CD14-positive monocyte (primary cell): ENCODE data around the gene TMEM219. TPM values are rescaled to one million over a fixed set of nuclear protein-coding genes. Genes with fewer than 3 reads are reported as not detected.

Experiments used
- DNase-seq, 3 donors: peaks; one replicate each; pipeline ENCODE4 v3.0.0-alpha.2; 2011 to 2022
- H2AFZ ChIP-seq: 2 replicates; pipeline ENCODE4 v1.6.0; 2012; ENCODE audit warnings: mild to moderate bottlenecking, low read depth, low read length, inconsistent platforms; ENCODE audit not compliant: insufficient read depth, poor library complexity, severe bottlenecking
- H3K27ac ChIP-seq, 2 donors: 1 replicate in 1 of 2; 2 replicates in 1 of 2; pipeline ENCODE4 v1.5.1; 2012 to 2013; ENCODE audit warnings: low read length in 2 of 2, control low read depth in 1 of 2, inconsistent platforms in 1 of 2, low read depth in 1 of 2, mild to moderate bottlenecking in 1 of 2
- H3K27me3 ChIP-seq, 2 donors: one replicate each; pipeline versions ENCODE4 v1.6.0 to v1.6.1; 2011 to 2013; ENCODE audit warnings: low read length in 2 of 2; ENCODE audit not compliant: control insufficient read depth in 2 of 2, insufficient read depth in 2 of 2
- H3K36me3 ChIP-seq, 2 donors: replicated peaks in 1 of 2; 1 replicate in 1 of 2; 2 replicates in 1 of 2; pipeline versions ENCODE4 v1.5.1 to v1.6.1; 2012 to 2013; ENCODE audit warnings: low read length in 2 of 2, control low read depth in 1 of 2, inconsistent platforms in 1 of 2, mild to moderate bottlenecking in 1 of 2; ENCODE audit not compliant: insufficient read depth in 2 of 2, control insufficient read depth in 1 of 2
- H3K4me1 ChIP-seq, 2 donors: 1 replicate in 1 of 2; 2 replicates in 1 of 2; pipeline versions ENCODE4 v1.5.1 to v1.6.1; 2012 to 2013; ENCODE audit warnings: low read length in 2 of 2, control low read depth in 1 of 2, inconsistent platforms in 1 of 2, mild to moderate bottlenecking in 1 of 2, moderate library complexity in 1 of 2; ENCODE audit not compliant: insufficient read depth in 2 of 2, control insufficient read depth in 1 of 2
- H3K4me2 ChIP-seq: replicated peaks from 2 replicates; pipeline ENCODE3; 2012; ENCODE audit warnings: low read length, moderate library complexity, mild to moderate bottlenecking; ENCODE audit not compliant: poor library complexity, severe bottlenecking; ENCODE audit errors: extremely low read depth
- H3K4me3 ChIP-seq, 3 experiments: fragments of 200-600 bp in 1 of 3; sonication (generic) in 1 of 3; replicated peaks in 1 of 3; 1 replicate in 2 of 3; 2 replicates in 1 of 3; pipeline ENCODE4 v1.5.1; 2011 to 2013; ENCODE audit warnings: low read length in 3 of 3, mild to moderate bottlenecking in 3 of 3, control low read depth in 2 of 3, low read depth in 2 of 3, inconsistent platforms in 1 of 3, moderate library complexity in 1 of 3
- H3K79me2 ChIP-seq: 2 replicates; pipeline ENCODE4 v1.6.0; 2012; ENCODE audit warnings: mild to moderate bottlenecking, control low read depth, inconsistent platforms, low read length, moderate library complexity; ENCODE audit not compliant: insufficient read depth
- H3K9ac ChIP-seq: 2 replicates; pipeline ENCODE4 v1.6.0; 2017; ENCODE audit warnings: low read length, mild to moderate bottlenecking; ENCODE audit not compliant: insufficient read depth, poor library complexity, severe bottlenecking
- H3K9me3 ChIP-seq, 2 donors: replicated peaks in 1 of 2; 1 replicate in 1 of 2; 2 replicates in 1 of 2; pipeline versions ENCODE4 v1.5.1 to v1.6.1; 2012 to 2013; ENCODE audit warnings: low read length in 2 of 2, control low read depth in 1 of 2; ENCODE audit not compliant: control insufficient read depth in 1 of 2, insufficient read depth in 1 of 2
- H4K20me1 ChIP-seq: 2 replicates; pipeline ENCODE4 v1.6.0; 2012; ENCODE audit warnings: mild to moderate bottlenecking, low read length, control low read depth, moderate library complexity; ENCODE audit not compliant: insufficient read depth
- H3K27ac Mint-ChIP-seq, 7 donors: one replicate each; pipeline ENCODE4 v1.8.0; 2020; ENCODE audit warnings: mild to moderate bottlenecking in 7 of 7, mixed read lengths in 7 of 7, moderate library complexity in 6 of 7, inconsistent platforms in 2 of 7
- H3K27me3 Mint-ChIP-seq, 3 donors: one replicate each; pipeline ENCODE4 v1.8.0; 2021 to 2022; ENCODE audit warnings: low read depth in 3 of 3, mild to moderate bottlenecking in 3 of 3, mixed read lengths in 3 of 3, moderate library complexity in 3 of 3, inconsistent platforms in 1 of 3
- H3K36me3 Mint-ChIP-seq, 2 donors: one replicate each; pipeline ENCODE4 v1.8.0; 2020; ENCODE audit warnings: mixed read lengths in 2 of 2, inconsistent platforms in 1 of 2, mild to moderate bottlenecking in 1 of 2
- H3K4me1 Mint-ChIP-seq: one replicate; pipeline ENCODE4 v1.8.0; 2020; ENCODE audit warnings: mild to moderate bottlenecking, mixed read lengths
- H3K4me3 Mint-ChIP-seq, 2 donors: one replicate each; pipeline ENCODE4 v1.8.0; 2020; ENCODE audit warnings: mild to moderate bottlenecking in 2 of 2, mixed read lengths in 2 of 2, moderate library complexity in 1 of 2
- H3K9me3 Mint-ChIP-seq, 7 donors: one replicate each; pipeline ENCODE4 v1.8.0; 2020 to 2022; ENCODE audit warnings: mixed read lengths in 7 of 7, mild to moderate bottlenecking in 6 of 7, moderate library complexity in 6 of 7, inconsistent platforms in 2 of 7
- WGBS: methylation state at CpG from one replicate; pipeline ENCODE4 v1.1.5; 2013; ENCODE audit warnings: missing lambda C conversion rate; ENCODE audit not compliant: insufficient coverage; 5-methylcytosine and 5-hydroxymethylcytosine counted together
- intact Hi-C, 2 donors: fragments of 100-400 bp; cut with micrococcal nuclease; formaldehyde crosslinking; loops; one replicate each; pipeline versions ENCODE4 v1.15.0 to v1.15.1; 2023
- polyA plus RNA-seq, 3 donors: library from polyadenylated mRNA; depleted of rRNA in 1 of 3; unstranded in 2 of 3; stranded (reverse) in 1 of 3; fragments of 300-500 nt in 2 of 3; fragments of >200 nt in 1 of 3; fragmentation: Illumina TruSeq in 2 of 3; gene quantifications; 1 replicate in 2 of 3; 2 replicates in 1 of 3; pipeline ENCODE4 v1.2.3, GENCODE V29; 2012 to 2021
- TF ChIP-seq, protein P1 (sequence below): fragments of 200-600 bp; IDR thresholded peaks from one replicate; pipeline ENCODE4 v1.8.0; 2022; ENCODE audit warnings: antibody characterized with exemption, mild to moderate bottlenecking

The TMEM219 gene
- polyA plus RNA-seq, 3 donors: 157 to 265 (median 227) TPM

DNA sequence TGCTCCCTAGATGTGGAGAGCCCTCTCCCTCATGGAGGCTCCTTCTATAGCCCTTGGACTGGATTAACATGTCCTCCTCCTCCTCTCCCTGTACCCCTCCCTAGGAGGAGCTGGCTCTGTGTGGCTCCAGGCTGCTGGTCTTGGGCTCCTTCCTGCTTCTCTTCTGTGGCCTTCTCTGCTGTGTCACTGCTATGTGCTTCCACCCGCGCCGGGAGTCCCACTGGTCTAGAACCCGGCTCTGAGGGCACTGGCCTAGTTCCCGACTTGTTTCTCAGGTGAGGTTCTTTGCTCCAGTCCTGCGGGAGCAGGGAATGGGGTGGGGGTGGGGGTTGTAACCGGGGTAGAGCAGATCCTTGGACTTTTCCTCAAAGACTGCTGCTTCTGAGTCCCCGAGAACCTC is 9.4 kb downstream of the TMEM219 start:
- H3K9me3 ChIP-seq: no peaks in the 10 kb centered on the region
- Mint-ChIP-seq H3K27ac (no peak overlapping the region), H3K9me3 (peaks cover 0 to 5% (median 2%) of the 10 kb centered on the region in 7 donors), H3K4me1 (peaks cover 29% of the 10 kb centered on the region), H3K36me3 (peaks cover 26 to 52% of the 10 kb centered on the region in 2 donors), H3K27me3 (peaks cover 0 to 5% (median 2%) of the 10 kb centered on the region in 3 donors), H3K4me3 (no peak overlapping the region)
- no peak overlapping the region for H2AFZ ChIP-seq
- WGBS: 100% methylated on average over 3 of the region's 8 CpGs
- no peak overlapping the region for H3K4me2 ChIP-seq
- H3K27me3 ChIP-seq: no peaks in the 10 kb centered on the region
- H3K4me1 ChIP-seq: peaks cover 31 to 39% of the 10 kb centered on the region in 2 donors
- H3K79me2 ChIP-seq: peaks cover 26% of the 10 kb centered on the region
- H3K27ac ChIP-seq: no peak overlapping the region
- H3K9ac ChIP-seq: no peak overlapping the region
- intact Hi-C loops: loop anchor here in 1 of 2 donors (10.0 kb wide), 1 partner anchor 107 kb away; the partner anchor contains the start of gene CDIPT
- H3K36me3 ChIP-seq: peaks cover 27 to 43% of the 10 kb centered on the region in 2 donors
- H4K20me1 ChIP-seq: peaks cover 29% of the 10 kb centered on the region
- no peak for DNase-seq
- TF ChIP-seq, protein P1, sequence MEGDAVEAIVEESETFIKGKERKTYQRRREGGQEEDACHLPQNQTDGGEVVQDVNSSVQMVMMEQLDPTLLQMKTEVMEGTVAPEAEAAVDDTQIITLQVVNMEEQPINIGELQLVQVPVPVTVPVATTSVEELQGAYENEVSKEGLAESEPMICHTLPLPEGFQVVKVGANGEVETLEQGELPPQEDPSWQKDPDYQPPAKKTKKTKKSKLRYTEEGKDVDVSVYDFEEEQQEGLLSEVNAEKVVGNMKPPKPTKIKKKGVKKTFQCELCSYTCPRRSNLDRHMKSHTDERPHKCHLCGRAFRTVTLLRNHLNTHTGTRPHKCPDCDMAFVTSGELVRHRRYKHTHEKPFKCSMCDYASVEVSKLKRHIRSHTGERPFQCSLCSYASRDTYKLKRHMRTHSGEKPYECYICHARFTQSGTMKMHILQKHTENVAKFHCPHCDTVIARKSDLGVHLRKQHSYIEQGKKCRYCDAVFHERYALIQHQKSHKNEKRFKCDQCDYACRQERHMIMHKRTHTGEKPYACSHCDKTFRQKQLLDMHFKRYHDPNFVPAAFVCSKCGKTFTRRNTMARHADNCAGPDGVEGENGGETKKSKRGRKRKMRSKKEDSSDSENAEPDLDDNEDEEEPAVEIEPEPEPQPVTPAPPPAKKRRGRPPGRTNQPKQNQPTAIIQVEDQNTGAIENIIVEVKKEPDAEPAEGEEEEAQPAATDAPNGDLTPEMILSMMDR: no peak
- no peak overlapping the region for H3K4me3 ChIP-seq

DNA sequence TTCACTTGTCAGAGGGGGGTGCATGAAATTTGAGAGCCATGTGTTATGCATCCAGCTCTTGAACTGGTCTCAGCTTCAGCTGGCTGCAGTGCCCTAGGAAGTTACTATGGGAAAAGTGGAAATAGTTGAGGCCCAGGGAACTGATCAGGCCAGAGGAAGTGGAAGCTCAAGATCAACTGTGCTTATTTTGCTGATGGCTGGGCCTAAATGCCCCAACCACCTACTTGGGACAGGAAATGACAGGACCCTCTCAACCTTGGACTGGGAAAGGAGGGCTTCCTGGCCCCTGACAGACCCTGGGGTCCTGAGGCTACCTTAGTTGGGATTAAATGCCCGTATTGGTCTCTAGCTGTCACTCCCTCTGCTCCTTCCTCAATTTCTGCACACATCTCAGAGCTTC is 10.6 kb downstream of the TMEM219 start:
- TF ChIP-seq, protein P1: no peak
- peaks cover 37% of the 10 kb centered on the region for H3K79me2 ChIP-seq
- no peak overlapping the region for H3K4me3 Mint-ChIP-seq
- H2AFZ ChIP-seq: no peak overlapping the region
- H3K4me1 Mint-ChIP-seq: peaks cover 38% of the 10 kb centered on the region
- peak overlapping the region in 5 of 7 donors; percentile 56 to 88 (median 77) for H3K27ac Mint-ChIP-seq
- peaks cover 0 to 5% (median 2%) of the 10 kb centered on the region in 3 donors for H3K27me3 Mint-ChIP-seq
- H3K36me3 Mint-ChIP-seq: peaks cover 29 to 54% of the 10 kb centered on the region in 2 donors
- peaks cover 41% of the 10 kb centered on the region for H4K20me1 ChIP-seq
- no peak overlapping the region for H3K4me2 ChIP-seq
- no peaks in the 10 kb centered on the region for H3K27me3 ChIP-seq
- peaks cover 0 to 5% (median 2%) of the 10 kb centered on the region in 7 donors for H3K9me3 Mint-ChIP-seq
- H3K9me3 ChIP-seq: no peaks in the 10 kb centered on the region
- peak overlapping the region in 1 of 3 experiments; percentile 100 for H3K4me3 ChIP-seq
- no peak for DNase-seq
- H3K4me1 ChIP-seq: peaks cover 31 to 43% of the 10 kb centered on the region in 2 donors
- intact Hi-C loops: loop anchor here in 1 of 2 donors (10.0 kb wide), 1 partner anchor 108 kb away; the partner anchor contains the start of gene CDIPT
- no peak overlapping the region for H3K9ac ChIP-seq
- peak overlapping the region; percentile 17 to 43 for H3K27ac ChIP-seq
- WGBS: no CpG with 5 or more reads among the region's 1 CpG
- H3K36me3 ChIP-seq: peaks cover 27 to 44% of the 10 kb centered on the region in 2 donors
